CD4-positive, alpha-beta T cell treated with Interferon gamma for 1 hour (primary cell): ENCODE data around the gene WNT7A.

Experiments used
- DNase-seq: peaks from one replicate; pipeline ENCODE4 v3.0.0-alpha.2; 2020

The WNT7A gene

GRCh38 chr3:13791198-13792050 lies 88.4 kb downstream of the WNT7A start:
- no peak for DNase-seq

DNA sequence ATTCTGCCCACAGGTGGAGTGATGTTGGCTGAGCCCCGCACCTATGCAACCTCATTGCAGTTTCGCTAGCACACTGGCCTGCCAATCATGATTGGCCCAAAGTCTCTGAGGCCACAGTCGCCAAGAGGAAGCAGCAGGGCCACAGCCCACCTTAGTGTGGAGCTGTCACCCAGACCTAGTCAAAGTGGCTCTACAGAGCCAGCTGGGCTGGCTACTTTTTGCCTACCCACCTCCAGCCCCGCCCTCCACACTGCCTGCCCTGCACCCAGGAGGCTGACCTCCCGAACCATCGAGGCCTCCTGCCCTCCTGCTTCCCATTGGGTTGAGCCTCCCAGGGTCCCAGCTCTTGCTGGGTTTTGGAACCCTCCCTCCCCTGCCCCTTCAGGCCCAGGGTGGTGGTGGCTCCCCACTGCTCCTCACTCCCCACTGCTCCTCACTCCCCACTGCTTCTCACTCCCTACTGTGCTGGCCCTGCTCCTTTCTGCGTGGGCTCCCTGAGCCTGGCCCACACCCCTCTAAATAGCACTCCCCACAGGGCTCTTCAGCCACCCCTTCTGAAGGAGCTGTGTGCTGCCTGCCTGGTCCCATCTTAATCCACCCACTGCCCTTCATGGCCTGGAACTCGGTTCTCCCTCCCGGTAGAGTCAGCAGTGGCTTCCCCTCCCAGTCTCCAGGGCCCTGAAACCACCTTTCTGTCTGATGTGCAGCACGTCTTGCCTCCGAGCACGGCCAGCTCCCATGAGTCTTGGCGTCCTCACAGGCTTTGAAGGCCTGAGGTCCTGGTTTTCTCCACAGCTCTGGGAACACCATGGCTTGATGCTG lies 89.3 kb downstream of the WNT7A start:
- DNase-seq, result no peak

DNA sequence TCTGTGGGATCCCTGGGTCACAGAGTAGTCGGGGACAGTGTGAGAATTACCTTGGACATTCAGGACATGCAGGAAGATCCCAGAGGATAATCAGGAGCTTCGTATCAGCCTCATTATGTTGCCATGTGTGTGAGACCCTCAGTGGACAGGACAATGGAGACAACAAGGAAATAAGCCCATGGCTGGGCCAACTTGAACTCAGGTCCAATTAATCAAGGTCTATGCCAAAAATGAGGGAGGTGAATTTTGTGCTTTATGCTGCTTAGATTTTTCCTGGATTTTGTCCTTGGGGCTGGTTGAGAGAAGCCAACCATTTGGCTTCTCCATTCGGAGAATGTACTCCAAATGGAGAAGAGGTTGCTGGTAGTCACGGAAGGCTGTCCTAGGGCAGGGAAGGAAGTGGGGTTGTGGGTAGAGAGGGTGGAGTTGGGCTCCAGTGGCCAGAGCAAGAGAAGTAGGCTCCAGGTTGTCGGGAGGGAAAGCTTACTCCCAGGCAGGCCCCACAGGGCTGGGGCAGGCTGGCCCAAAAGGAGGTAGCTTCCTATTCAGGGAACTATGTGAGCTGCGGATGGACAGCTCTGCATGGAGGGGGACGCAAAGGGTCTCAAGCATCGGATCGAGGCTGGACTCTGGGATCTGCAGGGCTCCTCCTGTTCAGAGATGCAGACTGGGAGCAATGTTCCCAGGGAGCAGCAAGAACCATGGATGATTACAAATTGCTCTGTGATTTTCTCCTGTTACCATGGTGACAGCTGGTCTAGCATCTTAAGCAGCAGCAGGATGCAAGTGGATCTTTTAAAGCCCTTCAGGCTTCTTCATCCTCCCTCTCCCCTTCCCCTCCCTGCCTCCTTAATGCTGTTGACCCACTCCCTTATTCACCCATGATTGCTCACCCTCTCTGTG lies 91.1 kb downstream of the WNT7A start:
- DNase-seq, result no peak

DNA sequence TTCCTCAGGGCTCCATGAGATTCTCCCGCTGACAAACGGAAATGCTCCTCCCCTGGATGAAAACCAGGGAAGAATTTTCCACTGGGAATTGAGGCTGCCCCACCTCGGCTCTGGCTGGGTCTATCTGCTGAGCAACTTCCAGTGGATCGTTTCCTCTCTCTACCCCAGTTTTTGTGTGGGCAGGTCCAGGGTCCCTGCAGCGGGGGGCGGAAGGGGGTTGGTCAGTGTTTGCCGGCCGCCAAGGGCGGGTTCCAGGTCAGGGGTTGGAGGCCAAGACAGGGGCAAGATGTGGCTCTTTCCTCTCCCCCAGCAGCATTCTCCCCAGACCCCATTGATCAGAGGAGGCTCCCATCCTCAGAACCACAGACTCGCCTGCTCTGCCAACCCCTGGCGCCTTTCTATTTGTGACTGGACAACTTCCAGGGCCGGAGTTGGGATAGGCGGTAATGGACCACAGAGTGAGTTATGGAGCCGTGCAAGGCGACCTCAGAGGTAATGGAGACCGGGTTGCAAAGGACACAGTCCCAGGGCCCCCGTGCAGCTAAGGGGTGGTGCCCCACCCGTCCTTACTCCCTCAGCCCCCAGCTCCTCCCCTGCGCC lies 92.2 kb downstream of the WNT7A start:
- no peak for DNase-seq

GRCh38 chr3:13786811-13787210 lies 93.1 kb downstream of the WNT7A start:
- no peak for DNase-seq

DNA sequence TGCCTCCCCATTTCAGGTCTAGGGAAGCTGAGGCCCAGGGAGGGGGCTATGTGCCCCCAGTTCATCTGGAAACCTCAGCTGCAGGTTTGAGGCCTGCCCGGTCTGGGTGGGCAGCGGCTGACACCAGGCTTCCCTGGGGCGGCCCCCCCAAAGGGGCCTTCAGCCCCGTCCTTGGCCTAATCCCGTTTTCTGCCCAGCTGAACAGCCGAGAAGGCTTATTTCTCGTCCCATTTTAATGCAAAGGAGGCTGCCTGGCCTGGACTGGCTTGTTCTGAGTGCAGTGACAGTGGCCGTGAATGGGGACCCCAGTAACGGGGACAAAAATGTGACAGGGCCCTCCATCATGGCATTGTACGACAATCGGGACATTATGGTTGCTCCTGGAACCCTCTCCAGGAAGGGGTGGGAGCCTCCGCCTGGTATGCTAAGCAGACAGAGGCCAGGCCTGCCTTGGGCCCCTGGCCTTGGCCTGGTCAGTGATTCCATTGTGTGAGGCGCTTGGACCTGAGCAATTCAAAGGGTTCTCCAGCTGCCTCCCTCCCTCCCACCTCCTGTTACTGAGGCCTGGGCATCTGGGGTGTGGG lies 93.9 kb downstream of the WNT7A start:
- DNase-seq, result no peak

DNA sequence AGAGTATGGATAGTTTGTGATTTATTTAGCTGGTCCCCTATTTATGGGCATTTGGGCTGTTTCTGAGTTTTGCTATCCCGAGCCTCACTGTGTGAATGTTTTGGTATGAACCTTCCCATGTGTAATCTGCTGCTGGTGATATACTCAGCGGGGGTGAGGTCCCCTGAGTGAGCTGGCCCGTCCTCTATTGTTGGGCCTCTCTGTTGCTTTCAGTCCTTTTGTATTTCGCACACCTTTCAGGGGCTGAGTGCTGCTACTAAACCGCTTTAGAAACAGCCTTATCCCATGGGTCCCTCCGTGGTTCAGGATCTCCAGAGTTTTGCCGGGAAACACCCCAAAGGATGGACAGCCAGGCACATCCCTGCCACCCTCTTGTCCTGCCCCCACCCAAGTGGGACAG lies 94.5 kb downstream of the WNT7A start:
- no peak for DNase-seq

DNA sequence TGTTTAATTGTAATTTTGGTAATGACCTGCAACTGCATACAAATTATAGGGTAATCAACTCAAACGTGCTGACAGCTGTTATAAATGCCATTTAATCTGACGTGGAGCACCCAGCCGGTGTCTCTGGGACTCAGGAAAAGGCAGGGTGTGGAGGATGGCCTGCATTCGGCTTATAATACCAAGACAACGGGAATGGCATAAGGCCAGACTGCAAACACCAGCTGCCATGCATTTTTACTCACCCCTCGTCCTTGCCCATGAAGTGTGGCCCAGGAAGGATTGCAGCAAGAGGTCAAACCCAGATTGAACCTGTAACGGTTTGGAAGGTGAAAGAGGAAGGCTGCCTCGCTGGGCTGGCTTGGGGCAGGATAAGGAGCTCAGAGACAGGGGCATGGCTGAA lies 96.4 kb downstream of the WNT7A start:
- DNase-seq, result no peak

GRCh38 chr3:13782501-13782900 lies 97.4 kb downstream of the WNT7A start:
- no peak for DNase-seq

DNA sequence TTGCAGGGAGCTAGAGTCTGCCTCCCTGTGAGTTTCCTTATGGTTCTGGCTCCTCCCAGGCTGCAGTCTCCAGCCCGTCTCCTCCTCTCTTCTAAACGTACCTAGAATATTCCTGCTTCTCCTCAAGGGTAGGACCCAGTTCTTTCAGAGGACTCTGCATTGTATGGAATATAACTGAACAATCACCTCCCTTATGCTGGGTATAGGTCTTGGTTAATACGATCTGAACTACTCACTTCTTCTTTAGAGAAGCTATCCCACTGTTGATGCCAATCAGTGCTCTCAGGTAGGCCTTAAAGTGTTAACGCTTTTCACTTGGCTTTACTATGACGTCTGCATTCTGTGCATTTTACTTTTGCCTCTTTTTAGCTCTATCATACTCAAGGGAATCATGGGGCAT lies 98.5 kb downstream of the WNT7A start:
- no peak for DNase-seq

DNA sequence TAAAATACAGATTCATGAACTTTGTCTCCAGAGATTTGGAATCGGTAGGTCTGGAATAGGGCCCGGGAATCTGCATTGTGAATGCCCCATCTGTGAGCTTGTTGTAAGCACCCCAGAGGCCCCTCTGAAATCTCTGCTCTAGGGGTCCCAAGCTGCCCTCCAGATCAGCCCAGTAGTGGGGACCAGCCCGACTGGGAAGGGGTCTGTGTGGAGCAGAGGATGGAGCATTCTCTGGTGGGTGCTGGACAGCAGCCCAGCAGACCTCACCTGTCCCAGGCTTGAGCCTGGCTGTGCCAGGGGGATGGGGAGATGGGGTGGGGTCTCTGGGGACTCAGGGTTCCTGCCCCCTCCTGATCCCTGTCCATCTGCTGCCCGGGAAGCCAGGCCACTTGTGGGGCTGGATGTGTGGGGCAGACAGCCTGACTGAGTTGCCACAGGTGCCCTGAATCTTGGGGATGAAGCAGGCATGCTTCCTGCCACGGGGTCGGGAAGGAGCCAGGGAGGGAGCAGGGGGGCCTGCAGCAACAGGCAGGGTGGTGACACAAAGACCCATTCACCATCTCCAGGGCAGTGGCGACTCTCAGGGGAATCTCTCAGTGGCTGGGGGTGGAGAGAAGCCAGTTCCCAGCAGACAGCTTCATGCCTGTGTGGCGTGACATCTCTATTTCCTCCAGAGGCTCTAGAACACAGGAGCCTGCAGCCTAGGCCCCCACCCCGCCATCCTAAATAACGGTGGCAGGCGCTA lies 99.3 kb downstream of the WNT7A start:
- no peak for DNase-seq

DNA sequence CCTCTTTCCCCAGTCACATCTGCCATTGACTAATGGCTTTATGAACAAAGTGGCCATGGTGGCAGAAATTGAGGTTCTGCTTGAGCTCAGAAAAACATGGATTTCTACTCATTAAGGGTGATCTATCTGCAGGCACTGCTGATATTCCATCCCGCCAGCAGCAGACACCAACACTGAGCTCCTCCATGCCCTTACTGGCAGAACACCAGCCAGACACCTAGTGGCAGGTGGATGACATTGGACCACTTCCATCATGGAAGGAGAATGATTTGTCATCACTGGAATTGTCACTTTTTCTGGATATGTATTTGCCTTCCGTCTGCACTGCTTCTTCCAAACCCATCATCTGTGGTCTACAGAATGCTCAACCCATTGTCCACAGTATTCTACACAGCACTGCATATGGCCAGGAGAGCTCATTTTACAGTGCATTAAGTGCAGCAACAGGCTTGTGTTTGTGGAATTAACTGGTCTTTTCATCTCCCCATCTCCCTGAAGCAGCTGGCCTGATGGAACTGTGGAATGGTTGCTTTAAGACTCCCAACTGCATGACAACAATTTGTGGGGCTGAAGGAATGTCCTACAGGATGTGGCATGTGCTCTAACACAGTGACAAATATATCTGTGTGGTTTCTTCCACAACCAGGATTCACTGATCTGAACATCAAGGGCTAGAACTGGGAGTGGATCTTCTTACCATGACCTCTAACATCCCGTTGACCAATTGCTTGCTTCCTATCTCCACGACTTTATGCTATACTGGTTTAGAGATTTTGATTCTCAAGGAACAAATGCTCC lies 103.4 kb downstream of the WNT7A start:
- no peak for DNase-seq

DNA sequence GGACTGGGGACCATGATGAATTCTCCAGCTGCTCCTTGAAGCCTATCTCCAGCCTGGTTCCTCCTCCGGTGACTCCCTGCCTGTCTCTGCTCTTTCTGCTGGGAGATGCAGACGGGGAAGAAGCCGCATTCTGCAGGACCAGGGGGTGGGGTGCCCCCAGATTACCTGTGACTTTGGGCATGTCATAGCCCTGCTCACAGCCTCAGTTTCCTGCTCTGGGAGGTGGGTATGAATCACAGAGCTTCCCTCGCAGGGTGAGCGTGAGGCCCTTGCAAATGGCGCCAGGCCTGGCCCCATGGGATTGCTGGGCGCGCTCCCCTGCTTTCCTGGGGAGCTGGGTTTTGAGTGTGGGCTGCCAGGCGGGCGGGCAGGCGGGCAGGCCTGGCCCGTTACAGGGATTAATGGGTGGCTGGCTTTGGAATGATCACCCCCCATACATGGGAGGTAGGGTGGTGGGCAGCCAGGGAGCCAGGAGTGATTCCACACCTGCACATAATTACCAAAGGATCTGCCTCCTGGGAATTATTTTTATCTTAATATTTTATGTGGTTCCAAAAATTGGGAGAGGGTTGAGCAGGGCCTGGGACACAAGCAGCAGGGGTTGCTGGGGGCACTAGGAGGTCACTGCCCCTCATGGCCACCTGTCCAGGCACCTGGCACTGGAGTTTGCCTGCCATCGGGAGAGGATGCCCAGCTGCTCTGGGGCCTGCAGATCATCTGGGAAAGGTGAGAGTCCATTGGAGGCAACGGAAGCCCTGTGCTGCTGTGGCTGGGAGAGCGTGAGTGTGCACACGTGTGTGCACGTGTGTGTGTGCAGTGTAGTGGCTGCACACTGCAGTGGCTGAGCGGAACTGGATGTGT lies 106.8 kb downstream of the WNT7A start:
- no peak for DNase-seq

DNA sequence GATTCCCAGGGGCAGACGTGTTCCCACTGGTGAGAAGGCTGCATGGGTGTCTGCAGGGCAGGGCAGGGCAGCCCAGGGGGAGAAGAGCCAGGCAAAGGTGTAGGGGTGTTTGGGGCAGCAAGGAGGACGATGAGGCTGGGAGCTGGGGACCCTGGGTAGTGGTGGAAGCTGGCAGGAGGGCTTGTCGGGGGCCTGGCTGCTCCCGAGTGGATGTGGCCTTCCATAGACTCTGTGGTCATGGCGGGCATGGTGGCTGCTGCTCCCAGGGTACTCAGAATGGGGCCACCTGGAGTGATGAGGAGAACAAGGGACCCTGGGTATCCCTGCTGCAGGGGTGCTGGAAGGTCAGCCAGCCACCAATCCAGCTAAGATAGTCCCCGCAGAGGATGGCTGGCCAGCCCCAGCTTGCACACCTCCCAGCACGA lies 107.5 kb downstream of the WNT7A start:
- no peak for DNase-seq

- no peak for DNase-seq
Observed at GRCh38 chr3:13771496-13771895, 108.4 kb downstream of the WNT7A start.

- DNase-seq, result no peak
Observed at GRCh38 chr3:13770170-13771169, 109.4 kb downstream of the WNT7A start.

GRCh38 chr3:13769422-13769821 lies 110.4 kb downstream of the WNT7A start:
- no peak for DNase-seq

- DNase-seq, result no peak
Observed at GRCh38 chr3:13768453-13768852, 111.4 kb downstream of the WNT7A start.
